Measurements from ENCODE around the gene ASB16. TPM values are rescaled to one million over a fixed set of nuclear protein-coding genes. Genes with fewer than 3 reads are reported as not detected.
A peak's percentile ranks its signal among the peaks of the same experiment; 100 is the strongest.

The ASB16 gene
- total and polyA plus RNA-seq, 2 donors (not counting 1 experiment from before 2014, with no cell fraction given), result not detected

- peak overlapping the region; percentile 34 for H3K4me3 Mint-ChIP-seq
- H3K9ac ChIP-seq (ENCODE audit: low read length), result no peak overlapping the region
- CTCF ChIA-PET, result interaction anchor here (0.5 to 6.2 kb wide), 34 partner anchors 10 to 266 kb away, joined by 3 to 98 read pairs (median 6); partner anchors contain the start of genes ATXN7L3, FAM171A2, GRN and HDAC5
- H3K4me3 ChIP-seq (ENCODE audit: control extremely low read depth in 1 of 5, extremely low read depth in 1 of 5, insufficient read depth in 1 of 5, low read depth in 2 of 5, low read length in 4 of 5), result no peak overlapping the region
- peak overlapping the region; percentile 41 to 71 for H3K27ac ChIP-seq (ENCODE audit: low read length in 2 of 2)
- H4K20me1 ChIP-seq (ENCODE audit: control insufficient read depth, insufficient read depth, low read length, poor library complexity, severe bottlenecking), result peaks cover 44% of the 10 kb centered on the region
- whole genome bisulfite sequencing (ENCODE audit: insufficient coverage), result 69% methylated on average over 8 of the region's 11 CpGs
- H3K9me3 Mint-ChIP-seq (ENCODE audit: insufficient read depth), result no peaks in the 10 kb centered on the region
- peaks cover 2 to 72% of the 10 kb centered on the region in 2 experiments for H3K36me3 ChIP-seq (replicated peaks in 1 of 2; ENCODE audit: control extremely low read depth in 1 of 2, control insufficient read depth in 1 of 2, extremely low read depth in 1 of 2, insufficient read depth in 2 of 2, low read length in 1 of 2)
- peaks cover 39% of the 10 kb centered on the region for H3K4me1 Mint-ChIP-seq
- H3K79me2 ChIP-seq (ENCODE audit: control insufficient read depth, insufficient read depth, low read length), result peaks cover 57% of the 10 kb centered on the region
- H3K4me2 ChIP-seq (replicated peaks; ENCODE audit: low read depth, low read length, poor library complexity, severe bottlenecking), result peak overlapping the region; percentile 68
- peak overlapping the region; percentile 74 for H3K27ac Mint-ChIP-seq
- peak overlapping the region; percentile 43 for H2AFZ ChIP-seq (ENCODE audit: insufficient read depth, low read depth, low read length, poor library complexity, severe bottlenecking)
- peaks cover 22 to 42% of the 10 kb centered on the region in 2 donors for H3K4me1 ChIP-seq (ENCODE audit: control insufficient read depth in 2 of 2, insufficient read depth in 2 of 2, low read length in 2 of 2)
- POLR2A ChIA-PET, result interaction anchor here (0.6 to 3.4 kb wide), 14 partner anchors 8 to 460 kb away, joined by 4 to 35 read pairs (median 6); partner anchors contain the start of genes ATXN7L3, GRN, TMUB2 and UBTF
- DNase-seq (no peak), ATAC-seq (ENCODE audit: low read depth) (no peak)
- no peak for TF ChIP-seq EZH2 (IDR thresholded peaks at IDR 0.05; ENCODE audit: borderline replicate concordance, insufficient read depth, low read depth, low read length, poor library complexity, severe bottlenecking)
- no peak for TF ChIP-seq CTCF (IDR thresholded peaks at IDR 0.05)
- no peaks in the 10 kb centered on the region for H3K9me3 ChIP-seq (ENCODE audit: control extremely low read depth in 1 of 3, control insufficient read depth in 2 of 3, insufficient read depth in 1 of 3, low read length in 2 of 3)
- H3K27me3 ChIP-seq (replicated peaks in 1 of 4; ENCODE audit: control extremely low read depth in 1 of 4, control insufficient read depth in 3 of 4, insufficient read depth in 4 of 4, low read length in 3 of 4), result no peaks in the 10 kb centered on the region
- no peaks in the 10 kb centered on the region for H3K27me3 Mint-ChIP-seq
- intact Hi-C loops (cut with micrococcal nuclease), result loop anchor here (1.0 to 2.0 kb wide), 6 partner anchors 8 to 140 kb away; partner anchors contain the start of genes GRN and SLC25A39
Observed at GRCh38 chr17:44209786-44210341, 39.4 kb downstream of the ASB16 start.

Data from B cell (primary cell).